ENCODE data around the gene ANKRD34A. TPM values are rescaled to one million over a fixed set of nuclear protein-coding genes. Genes with fewer than 3 reads are reported as not detected.

ANKRD34A gene
- total and polyA plus RNA-seq, 4 donors: 0.06 to 0.17 (median 0.13) TPM; not detected in 1

DNA sequence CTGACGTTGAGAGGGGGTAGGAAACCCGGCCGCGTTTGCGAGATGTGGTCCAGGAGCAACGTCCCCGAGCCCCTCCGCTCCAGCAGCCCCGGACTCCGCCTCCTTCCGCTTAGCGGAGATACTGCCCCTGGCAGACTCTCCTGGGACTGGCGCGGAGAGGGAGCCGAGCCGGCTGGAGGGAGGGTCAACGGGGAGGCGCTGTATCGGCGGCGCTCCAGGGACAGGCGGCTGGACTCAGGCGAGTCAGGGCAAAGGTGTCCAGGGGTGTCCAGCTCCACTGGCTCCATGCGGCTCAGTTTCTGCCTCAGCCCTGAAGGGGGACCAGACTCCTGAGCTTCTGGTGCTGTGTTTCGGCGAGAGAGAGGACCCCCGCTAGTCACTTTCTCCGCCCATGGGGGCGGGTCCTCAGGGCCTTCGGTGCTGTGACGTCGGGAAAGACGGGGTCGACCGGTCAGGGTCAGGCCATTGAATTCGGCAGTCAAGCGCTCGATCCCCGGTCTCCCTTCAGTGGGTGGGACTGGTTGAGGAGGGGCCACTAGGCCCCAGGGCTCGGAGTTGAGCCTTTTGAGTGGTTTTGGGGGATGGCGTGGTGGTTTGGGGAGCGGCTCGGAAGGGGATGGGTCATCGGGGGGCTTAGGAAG lies 3.8 kb downstream of the ANKRD34A start:
- H3K36me3 ChIP-seq (ENCODE audit: control insufficient read depth in 4 of 4, insufficient read depth in 3 of 4, low read depth in 1 of 4, low read length in 3 of 4): no peaks in the 10 kb centered on the region
- H3K9ac ChIP-seq (ENCODE audit: low read depth in 1 of 2, low read length in 2 of 2): peak overlapping the region in 1 of 2 donors; percentile 49
- H3K27ac ChIP-seq (ENCODE audit: low read depth in 1 of 2, low read length in 2 of 2): peak overlapping the region; percentile 67 to 86
- peak; percentile 19 to 45 for TF ChIP-seq HNF4A (conservative IDR thresholded peaks at IDR 0.05)
- no peak for TF ChIP-seq FOXA2 (IDR thresholded peaks at IDR 0.05)
- no peak for TF ChIP-seq RAD21 (IDR thresholded peaks at IDR 0.05)
- TF ChIP-seq NR2F2 (IDR thresholded peaks at IDR 0.05): peak; percentile 82
- peak in 1 of 2 donors; percentile 30 for TF ChIP-seq JUND (IDR thresholded peaks at IDR 0.05)
- peak; percentile 84 for TF ChIP-seq TAF1 (conservative IDR thresholded peaks at IDR 0.05)
- no peak for TF ChIP-seq GABPA (IDR thresholded peaks at IDR 0.05 in 1 of 2, conservative IDR thresholded peaks at IDR 0.05 in 1 of 2)
- no peak for TF ChIP-seq FOXA1 (IDR thresholded peaks at IDR 0.05)
- TF ChIP-seq, protein P1, sequence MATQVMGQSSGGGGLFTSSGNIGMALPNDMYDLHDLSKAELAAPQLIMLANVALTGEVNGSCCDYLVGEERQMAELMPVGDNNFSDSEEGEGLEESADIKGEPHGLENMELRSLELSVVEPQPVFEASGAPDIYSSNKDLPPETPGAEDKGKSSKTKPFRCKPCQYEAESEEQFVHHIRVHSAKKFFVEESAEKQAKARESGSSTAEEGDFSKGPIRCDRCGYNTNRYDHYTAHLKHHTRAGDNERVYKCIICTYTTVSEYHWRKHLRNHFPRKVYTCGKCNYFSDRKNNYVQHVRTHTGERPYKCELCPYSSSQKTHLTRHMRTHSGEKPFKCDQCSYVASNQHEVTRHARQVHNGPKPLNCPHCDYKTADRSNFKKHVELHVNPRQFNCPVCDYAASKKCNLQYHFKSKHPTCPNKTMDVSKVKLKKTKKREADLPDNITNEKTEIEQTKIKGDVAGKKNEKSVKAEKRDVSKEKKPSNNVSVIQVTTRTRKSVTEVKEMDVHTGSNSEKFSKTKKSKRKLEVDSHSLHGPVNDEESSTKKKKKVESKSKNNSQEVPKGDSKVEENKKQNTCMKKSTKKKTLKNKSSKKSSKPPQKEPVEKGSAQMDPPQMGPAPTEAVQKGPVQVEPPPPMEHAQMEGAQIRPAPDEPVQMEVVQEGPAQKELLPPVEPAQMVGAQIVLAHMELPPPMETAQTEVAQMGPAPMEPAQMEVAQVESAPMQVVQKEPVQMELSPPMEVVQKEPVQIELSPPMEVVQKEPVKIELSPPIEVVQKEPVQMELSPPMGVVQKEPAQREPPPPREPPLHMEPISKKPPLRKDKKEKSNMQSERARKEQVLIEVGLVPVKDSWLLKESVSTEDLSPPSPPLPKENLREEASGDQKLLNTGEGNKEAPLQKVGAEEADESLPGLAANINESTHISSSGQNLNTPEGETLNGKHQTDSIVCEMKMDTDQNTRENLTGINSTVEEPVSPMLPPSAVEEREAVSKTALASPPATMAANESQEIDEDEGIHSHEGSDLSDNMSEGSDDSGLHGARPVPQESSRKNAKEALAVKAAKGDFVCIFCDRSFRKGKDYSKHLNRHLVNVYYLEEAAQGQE (IDR thresholded peaks at IDR 0.05): peak; percentile 77
- TF ChIP-seq, protein P2, sequence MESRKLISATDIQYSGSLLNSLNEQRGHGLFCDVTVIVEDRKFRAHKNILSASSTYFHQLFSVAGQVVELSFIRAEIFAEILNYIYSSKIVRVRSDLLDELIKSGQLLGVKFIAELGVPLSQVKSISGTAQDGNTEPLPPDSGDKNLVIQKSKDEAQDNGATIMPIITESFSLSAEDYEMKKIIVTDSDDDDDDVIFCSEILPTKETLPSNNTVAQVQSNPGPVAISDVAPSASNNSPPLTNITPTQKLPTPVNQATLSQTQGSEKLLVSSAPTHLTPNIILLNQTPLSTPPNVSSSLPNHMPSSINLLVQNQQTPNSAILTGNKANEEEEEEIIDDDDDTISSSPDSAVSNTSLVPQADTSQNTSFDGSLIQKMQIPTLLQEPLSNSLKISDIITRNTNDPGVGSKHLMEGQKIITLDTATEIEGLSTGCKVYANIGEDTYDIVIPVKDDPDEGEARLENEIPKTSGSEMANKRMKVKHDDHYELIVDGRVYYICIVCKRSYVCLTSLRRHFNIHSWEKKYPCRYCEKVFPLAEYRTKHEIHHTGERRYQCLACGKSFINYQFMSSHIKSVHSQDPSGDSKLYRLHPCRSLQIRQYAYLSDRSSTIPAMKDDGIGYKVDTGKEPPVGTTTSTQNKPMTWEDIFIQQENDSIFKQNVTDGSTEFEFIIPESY (IDR thresholded peaks at IDR 0.05): no peak
- peak; percentile 88 for TF ChIP-seq YY1 (IDR thresholded peaks at IDR 0.05)
- peak; percentile 12 for TF ChIP-seq HNF4G (IDR thresholded peaks at IDR 0.05)
- TF ChIP-seq, protein P3, sequence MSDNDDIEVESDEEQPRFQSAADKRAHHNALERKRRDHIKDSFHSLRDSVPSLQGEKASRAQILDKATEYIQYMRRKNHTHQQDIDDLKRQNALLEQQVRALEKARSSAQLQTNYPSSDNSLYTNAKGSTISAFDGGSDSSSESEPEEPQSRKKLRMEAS (IDR thresholded peaks at IDR 0.05): peak; percentile 23
- no peak for TF ChIP-seq CTCF (IDR thresholded peaks at IDR 0.05; ENCODE audit: low read depth, low read length, missing input control)
- TF ChIP-seq RXRA (IDR thresholded peaks at IDR 0.05): peak; percentile 59 to 78
- peak; percentile 59 for TF ChIP-seq SP1 (IDR thresholded peaks at IDR 0.05)
- no peak for TF ChIP-seq ATF3 (IDR thresholded peaks at IDR 0.05)
- no peak for TF ChIP-seq EGR1 (IDR thresholded peaks at IDR 0.05; ENCODE audit: low read depth in 2 of 2)
- peak; percentile 75 for DNase-seq (ENCODE audit: low spot score)
- no peaks in the 10 kb centered on the region for H3K27me3 ChIP-seq (ENCODE audit: control insufficient read depth in 4 of 4, insufficient read depth in 4 of 4, low read length in 3 of 4)
- H3K9me3 ChIP-seq (ENCODE audit: control insufficient read depth in 4 of 4, low read length in 3 of 4): no peaks in the 10 kb centered on the region
- H3K4me3 ChIP-seq (ENCODE audit: low read depth in 1 of 3, low read length in 3 of 3): peak overlapping the region; percentile 56 to 71 (median 62)
- under 1% methylated on average over 44 of the region's 44 CpGs for WGBS
- peaks cover 10 to 75% (median 52%) of the 10 kb centered on the region in 4 donors for H3K4me1 ChIP-seq (ENCODE audit: control insufficient read depth in 4 of 4, insufficient read depth in 4 of 4, low read length in 3 of 4)

All from liver (tissue), 9 donors.